ENCODE data around the gene COL28A1. TPM values are rescaled to one million over a fixed set of nuclear protein-coding genes. Genes with fewer than 3 reads are reported as not detected.

COL28A1 gene
- total and polyA plus RNA-seq, 5 donors from 2014 or later = 0.35 TPM; not detected in 4

GRCh38 chr7:7498856-7499255 is 36.8 kb downstream of the COL28A1 start:
- Histone ChIP-seq H3K9me3 (ENCODE audit: control insufficient read depth in 2 of 2, low read length in 2 of 2) (no peaks in the 10 kb centered on the region), H3K36me3 (ENCODE audit: control insufficient read depth, insufficient read depth, low read length) (no peaks in the 10 kb centered on the region), H3K4me1 (ENCODE audit: control insufficient read depth, insufficient read depth, low read length, poor library complexity, severe bottlenecking) (no peaks in the 10 kb centered on the region), H3K4me3 (ENCODE audit: low read depth, low read length) (no peak overlapping the region), H3K27ac (ENCODE audit: insufficient read depth, low read length, poor library complexity, severe bottlenecking) (no peak overlapping the region), H3K27me3 (ENCODE audit: control insufficient read depth, insufficient read depth, low read length) (peaks cover 10% of the 10 kb centered on the region)
- H3K4me3 Mint-ChIP-seq = no peak overlapping the region
- no peaks in the 10 kb centered on the region for H3K36me3 Mint-ChIP-seq
- DNase-seq (no peak), ATAC-seq (ENCODE audit: low read depth in 2 of 2) (no peak)
- H3K27ac Mint-ChIP-seq = no peak overlapping the region
- peaks cover 19% of the 10 kb centered on the region for H3K27me3 Mint-ChIP-seq
- peaks cover 0 to 1% (median 0%) of the 10 kb centered on the region in 7 donors for H3K9me3 Mint-ChIP-seq
- H3K4me1 Mint-ChIP-seq = peaks cover 0 to 4% (median 0%) of the 10 kb centered on the region in 4 donors

GRCh38 chr7:7496311-7496710 is 39.4 kb downstream of the COL28A1 start:
- H3K36me3 ChIP-seq (ENCODE audit: control insufficient read depth, insufficient read depth, low read length) = no peaks in the 10 kb centered on the region
- Mint-ChIP-seq H3K4me3 (no peak overlapping the region), H3K36me3 (no peaks in the 10 kb centered on the region), H3K27ac (no peak overlapping the region), H3K9me3 (peaks cover 0 to 1% (median 0%) of the 10 kb centered on the region in 7 donors), H3K27me3 (peaks cover 14% of the 10 kb centered on the region), H3K4me1 (peaks cover 0 to 4% (median 0%) of the 10 kb centered on the region in 4 donors)
- ATAC-seq (ENCODE audit: low read depth in 2 of 2) (no peak), DNase-seq (no peak)
- H3K4me1 ChIP-seq (ENCODE audit: control insufficient read depth, insufficient read depth, low read length, poor library complexity, severe bottlenecking) = no peaks in the 10 kb centered on the region
- H3K27me3 ChIP-seq (ENCODE audit: control insufficient read depth, insufficient read depth, low read length) = peaks cover 10% of the 10 kb centered on the region
- H3K9me3 ChIP-seq (ENCODE audit: control insufficient read depth in 2 of 2, low read length in 2 of 2) = no peaks in the 10 kb centered on the region
- no peak overlapping the region for H3K27ac ChIP-seq (ENCODE audit: insufficient read depth, low read length, poor library complexity, severe bottlenecking)
- no peak overlapping the region for H3K4me3 ChIP-seq (ENCODE audit: low read depth, low read length)

- no peaks in the 10 kb centered on the region for H3K36me3 Mint-ChIP-seq
Measured at GRCh38 chr7:7495171-7495570, 40.5 kb downstream of the COL28A1 start.

GRCh38 chr7:7491044-7491443 is 44.6 kb downstream of the COL28A1 start:
- Mint-ChIP-seq H3K9me3 (peaks cover 0 to 4% (median 0%) of the 10 kb centered on the region in 7 donors), H3K27ac (no peak overlapping the region), H3K27me3 (peaks cover 19% of the 10 kb centered on the region), H3K4me1 (peaks cover 0 to 4% (median 0%) of the 10 kb centered on the region in 4 donors), H3K4me3 (no peak overlapping the region), H3K36me3 (no peaks in the 10 kb centered on the region)
- Histone ChIP-seq H3K27me3 (ENCODE audit: control insufficient read depth, insufficient read depth, low read length) (peaks cover 4% of the 10 kb centered on the region), H3K36me3 (ENCODE audit: control insufficient read depth, insufficient read depth, low read length) (no peaks in the 10 kb centered on the region), H3K4me1 (ENCODE audit: control insufficient read depth, insufficient read depth, low read length, poor library complexity, severe bottlenecking) (no peaks in the 10 kb centered on the region), H3K4me3 (ENCODE audit: low read depth, low read length) (no peak overlapping the region), H3K27ac (ENCODE audit: insufficient read depth, low read length, poor library complexity, severe bottlenecking) (no peak overlapping the region), H3K9me3 (ENCODE audit: control insufficient read depth in 2 of 2, low read length in 2 of 2) (no peaks in the 10 kb centered on the region)
- no peak for DNase-seq
- no peak for ATAC-seq (ENCODE audit: low read depth in 2 of 2)

More at GRCh38 chr7:7495171-7495570, 40.5 kb downstream of the COL28A1 start:
- Mint-ChIP-seq H3K27ac (peak overlapping the region in 1 of 3 donors; percentile 15), H3K4me1 (peaks cover 0 to 4% (median 0%) of the 10 kb centered on the region in 4 donors), H3K27me3 (peaks cover 14% of the 10 kb centered on the region), H3K4me3 (peak overlapping the region in 1 of 4 donors; percentile 56), H3K9me3 (no peaks in the 10 kb centered on the region)
- Histone ChIP-seq H3K4me3 (ENCODE audit: low read depth, low read length) (no peak overlapping the region), H3K9me3 (ENCODE audit: control insufficient read depth in 2 of 2, low read length in 2 of 2) (no peaks in the 10 kb centered on the region), H3K27me3 (ENCODE audit: control insufficient read depth, insufficient read depth, low read length) (peaks cover 8% of the 10 kb centered on the region), H3K4me1 (ENCODE audit: control insufficient read depth, insufficient read depth, low read length, poor library complexity, severe bottlenecking) (no peaks in the 10 kb centered on the region), H3K27ac (ENCODE audit: insufficient read depth, low read length, poor library complexity, severe bottlenecking) (no peak overlapping the region), H3K36me3 (ENCODE audit: control insufficient read depth, insufficient read depth, low read length) (no peaks in the 10 kb centered on the region)
- DNase-seq = no peak
- no peak for ATAC-seq (ENCODE audit: low read depth in 2 of 2)

GRCh38 chr7:7490003-7490402 is 45.7 kb downstream of the COL28A1 start:
- H3K9me3 Mint-ChIP-seq = peaks cover 0 to 4% (median 0%) of the 10 kb centered on the region in 7 donors
- H3K27me3 Mint-ChIP-seq = peaks cover 14% of the 10 kb centered on the region
- no peak overlapping the region for H3K4me3 ChIP-seq (ENCODE audit: low read depth, low read length)
- ATAC-seq (ENCODE audit: low read depth in 2 of 2) (no peak), DNase-seq (no peak)
- peaks cover 0 to 4% (median 0%) of the 10 kb centered on the region in 4 donors for H3K4me1 Mint-ChIP-seq
- H3K27ac ChIP-seq (ENCODE audit: insufficient read depth, low read length, poor library complexity, severe bottlenecking) = no peak overlapping the region
- H3K4me3 Mint-ChIP-seq = no peak overlapping the region
- H3K36me3 Mint-ChIP-seq = no peaks in the 10 kb centered on the region
- H3K27ac Mint-ChIP-seq = no peak overlapping the region
- H3K4me1 ChIP-seq (ENCODE audit: control insufficient read depth, insufficient read depth, low read length, poor library complexity, severe bottlenecking) = no peaks in the 10 kb centered on the region
- peaks cover 4% of the 10 kb centered on the region for H3K27me3 ChIP-seq (ENCODE audit: control insufficient read depth, insufficient read depth, low read length)
- no peaks in the 10 kb centered on the region for H3K36me3 ChIP-seq (ENCODE audit: control insufficient read depth, insufficient read depth, low read length)
- H3K9me3 ChIP-seq (ENCODE audit: control insufficient read depth in 2 of 2, low read length in 2 of 2) = no peaks in the 10 kb centered on the region

- peaks cover 3% of the 10 kb centered on the region for H3K27me3 ChIP-seq (ENCODE audit: control insufficient read depth, insufficient read depth, low read length)
- DNase-seq (no peak), ATAC-seq (ENCODE audit: low read depth in 2 of 2) (no peak)
- no peaks in the 10 kb centered on the region for H3K36me3 ChIP-seq (ENCODE audit: control insufficient read depth, insufficient read depth, low read length)
- no peaks in the 10 kb centered on the region for H3K9me3 ChIP-seq (ENCODE audit: control insufficient read depth in 2 of 2, low read length in 2 of 2)
- Mint-ChIP-seq H3K4me1 (peaks cover 0 to 1% (median 0%) of the 10 kb centered on the region in 4 donors), H3K9me3 (peaks cover 0 to 4% (median 0%) of the 10 kb centered on the region in 7 donors), H3K27me3 (peaks cover 11% of the 10 kb centered on the region), H3K27ac (no peak overlapping the region), H3K4me3 (no peak overlapping the region), H3K36me3 (no peaks in the 10 kb centered on the region)
- no peak overlapping the region for H3K27ac ChIP-seq (ENCODE audit: insufficient read depth, low read length, poor library complexity, severe bottlenecking)
- no peaks in the 10 kb centered on the region for H3K4me1 ChIP-seq (ENCODE audit: control insufficient read depth, insufficient read depth, low read length, poor library complexity, severe bottlenecking)
- H3K4me3 ChIP-seq (ENCODE audit: low read depth, low read length) = no peak overlapping the region
Measured at GRCh38 chr7:7489546-7489945, 46.1 kb downstream of the COL28A1 start.

GRCh38 chr7:7486362-7486761 is 49.3 kb downstream of the COL28A1 start:
- no peaks in the 10 kb centered on the region for H3K9me3 ChIP-seq (ENCODE audit: control insufficient read depth in 2 of 2, low read length in 2 of 2)
- no peak for ATAC-seq (ENCODE audit: low read depth in 2 of 2)
- H3K36me3 ChIP-seq (ENCODE audit: control insufficient read depth, insufficient read depth, low read length) = no peaks in the 10 kb centered on the region
- H3K4me1 ChIP-seq (ENCODE audit: control insufficient read depth, insufficient read depth, low read length, poor library complexity, severe bottlenecking) = no peaks in the 10 kb centered on the region
- H3K4me1 Mint-ChIP-seq = no peaks in the 10 kb centered on the region
- H3K36me3 Mint-ChIP-seq = no peaks in the 10 kb centered on the region
- DNase-seq = no peak
- H3K27ac Mint-ChIP-seq = no peak overlapping the region
- peaks cover 14% of the 10 kb centered on the region for H3K27me3 Mint-ChIP-seq
- no peak overlapping the region for H3K4me3 Mint-ChIP-seq
- no peak overlapping the region for H3K4me3 ChIP-seq (ENCODE audit: low read depth, low read length)
- no peak overlapping the region for H3K27ac ChIP-seq (ENCODE audit: insufficient read depth, low read length, poor library complexity, severe bottlenecking)
- no peaks in the 10 kb centered on the region for H3K27me3 ChIP-seq (ENCODE audit: control insufficient read depth, insufficient read depth, low read length)
- H3K9me3 Mint-ChIP-seq = peaks cover 0 to 8% (median 2%) of the 10 kb centered on the region in 7 donors

- Histone ChIP-seq H3K27ac (ENCODE audit: insufficient read depth, low read length, poor library complexity, severe bottlenecking) (no peak overlapping the region), H3K27me3 (ENCODE audit: control insufficient read depth, insufficient read depth, low read length) (no peaks in the 10 kb centered on the region), H3K36me3 (ENCODE audit: control insufficient read depth, insufficient read depth, low read length) (no peaks in the 10 kb centered on the region), H3K4me3 (ENCODE audit: low read depth, low read length) (no peak overlapping the region), H3K4me1 (ENCODE audit: control insufficient read depth, insufficient read depth, low read length, poor library complexity, severe bottlenecking) (no peaks in the 10 kb centered on the region), H3K9me3 (ENCODE audit: control insufficient read depth in 2 of 2, low read length in 2 of 2) (no peaks in the 10 kb centered on the region)
- DNase-seq (no peak), ATAC-seq (ENCODE audit: low read depth in 2 of 2) (no peak)
- peaks cover 0 to 8% (median 2%) of the 10 kb centered on the region in 7 donors for H3K9me3 Mint-ChIP-seq
- no peak overlapping the region for H3K4me3 Mint-ChIP-seq
- no peaks in the 10 kb centered on the region for H3K36me3 Mint-ChIP-seq
- peaks cover 9% of the 10 kb centered on the region for H3K27me3 Mint-ChIP-seq
- no peaks in the 10 kb centered on the region for H3K4me1 Mint-ChIP-seq
- H3K27ac Mint-ChIP-seq = no peak overlapping the region
Measured at GRCh38 chr7:7484072-7484471, 51.6 kb downstream of the COL28A1 start.
